IPS DF 19.7 (cell line): ENCODE results near the gene RHO.

Source experiments
- DNase-seq: peaks from one replicate; pipeline ENCODE4 v3.0.0-alpha.2; 2013; ENCODE audit warnings: low read depth, low spot score

RHO gene

GRCh38 chr3:129559565-129560079 lies 31.2 kb downstream of the RHO start:
- no peak for DNase-seq

- DNase-seq: no peak
Observed at GRCh38 chr3:129560269-129560787, 31.9 kb downstream of the RHO start.

DNA sequence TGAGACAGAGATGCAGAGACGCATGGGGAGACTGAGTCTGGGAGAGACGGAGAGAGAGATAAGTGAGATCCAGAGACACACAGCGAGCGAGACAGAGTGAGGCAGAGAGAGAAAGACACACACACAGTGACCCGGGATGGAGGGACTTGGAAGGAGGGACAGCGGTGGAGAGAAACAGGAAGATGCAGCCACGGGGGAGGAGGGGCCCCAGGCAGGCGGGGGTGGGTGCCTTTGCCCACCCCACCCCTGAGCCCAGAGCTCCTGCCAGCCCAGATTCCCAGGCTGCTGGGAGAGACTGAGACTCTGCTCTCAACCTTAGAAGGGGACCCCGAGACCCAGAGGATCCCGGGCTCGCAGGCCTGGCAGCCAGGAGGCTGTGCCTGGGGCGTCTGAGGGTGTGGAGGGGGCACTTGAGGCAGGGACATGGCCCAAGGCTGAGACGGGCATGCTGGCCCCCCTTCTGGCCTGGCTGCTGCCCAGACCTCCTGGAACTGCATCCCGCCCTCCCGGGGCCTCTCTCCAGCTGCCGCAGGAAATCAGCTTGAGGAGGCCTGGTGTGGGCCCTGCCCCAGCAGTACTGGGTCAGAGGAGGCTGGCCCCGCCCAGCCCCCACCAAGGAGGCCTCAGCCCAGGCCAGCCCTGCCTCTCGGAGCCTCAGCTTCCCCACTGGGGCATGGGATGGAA lies 32.6 kb downstream of the RHO start:
- DNase-seq: no peak

DNA sequence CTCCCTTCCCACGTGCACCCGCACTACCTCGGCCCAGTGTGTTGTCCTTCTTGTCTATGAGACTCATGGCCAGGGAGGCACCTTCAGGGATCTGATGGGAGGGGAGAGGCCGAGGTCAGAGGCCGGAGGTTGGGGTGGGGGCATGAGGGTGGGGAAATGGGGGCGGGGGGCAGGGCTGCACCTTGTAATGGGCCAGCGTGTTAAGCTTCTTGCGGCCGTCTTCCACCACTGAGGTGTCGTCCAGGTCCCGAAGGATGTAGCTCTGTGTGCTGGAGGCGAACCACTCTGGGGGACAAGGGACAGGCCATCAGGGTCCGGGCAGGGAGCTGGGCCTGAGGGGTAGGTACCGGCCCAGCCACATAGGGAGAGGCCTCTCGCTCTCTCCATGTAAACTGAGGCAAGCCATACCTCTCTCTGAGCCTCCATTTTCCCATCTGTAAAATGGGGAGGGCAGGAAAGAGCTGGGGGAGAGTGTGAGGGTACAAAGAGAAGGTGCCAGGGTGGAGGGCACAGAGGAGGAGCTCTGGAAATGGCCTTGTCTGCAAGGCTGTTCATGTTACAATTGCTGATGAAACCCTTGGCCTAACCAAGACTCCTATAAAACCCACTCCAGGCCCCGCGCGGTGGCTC lies 33.3 kb downstream of the RHO start:
- DNase-seq: no peak

DNA sequence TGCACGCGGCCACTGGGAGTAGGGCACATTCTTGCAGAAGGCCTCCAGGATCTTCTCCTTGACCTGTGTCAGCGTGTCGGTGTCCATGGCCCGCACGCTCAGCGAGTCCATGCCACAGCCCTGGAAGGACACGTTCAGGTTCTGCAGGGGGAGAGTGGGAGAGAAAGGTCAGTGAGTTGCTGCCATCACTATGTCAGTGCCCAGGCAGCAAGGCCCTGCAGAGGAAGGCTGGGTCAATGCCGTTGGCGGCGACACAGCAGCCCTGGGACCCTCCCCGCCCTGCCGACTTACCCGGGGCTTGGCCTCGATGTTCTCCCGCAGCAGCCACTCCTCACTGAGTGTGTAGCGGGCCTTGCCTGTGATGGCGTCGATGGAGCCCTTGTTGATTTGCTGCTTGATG lies 34.4 kb downstream of the RHO start:
- DNase-seq: no peak

- DNase-seq: no peak
Observed at GRCh38 chr3:129563332-129563731, 34.9 kb downstream of the RHO start.

DNA sequence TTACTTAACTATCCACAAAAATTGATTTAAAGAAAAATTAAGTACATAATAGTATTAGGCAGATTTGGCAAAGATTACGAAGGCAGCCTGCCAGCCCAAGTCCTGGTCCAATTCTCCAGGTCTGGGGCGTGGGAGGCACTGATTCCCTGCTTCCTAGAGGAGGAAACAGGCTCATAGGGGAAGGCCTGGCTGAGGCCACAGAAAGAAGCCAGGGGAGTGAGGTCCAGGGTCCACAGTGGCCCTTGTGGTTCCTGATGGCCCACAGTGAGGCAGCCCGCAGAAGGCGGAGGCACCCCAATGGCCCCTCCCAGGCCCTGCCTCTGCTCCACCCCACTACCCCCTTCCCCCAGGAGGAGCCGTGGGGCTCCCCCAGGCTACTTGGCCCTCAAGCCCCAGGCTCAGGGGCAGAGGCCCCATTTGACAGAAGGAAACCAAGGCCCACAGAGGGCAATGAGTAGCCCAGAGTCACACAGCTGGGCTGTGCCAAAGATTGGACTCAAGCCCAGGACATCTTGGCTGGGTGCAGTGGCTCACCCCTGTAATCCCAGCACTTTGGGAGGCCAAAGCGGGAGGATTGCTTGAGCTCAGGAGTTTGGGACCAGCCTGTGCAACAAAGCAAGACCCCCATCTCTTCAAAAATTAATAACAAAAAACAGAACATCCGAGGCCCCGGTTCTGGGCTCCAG lies 35.6 kb downstream of the RHO start:
- DNase-seq: no peak

DNA sequence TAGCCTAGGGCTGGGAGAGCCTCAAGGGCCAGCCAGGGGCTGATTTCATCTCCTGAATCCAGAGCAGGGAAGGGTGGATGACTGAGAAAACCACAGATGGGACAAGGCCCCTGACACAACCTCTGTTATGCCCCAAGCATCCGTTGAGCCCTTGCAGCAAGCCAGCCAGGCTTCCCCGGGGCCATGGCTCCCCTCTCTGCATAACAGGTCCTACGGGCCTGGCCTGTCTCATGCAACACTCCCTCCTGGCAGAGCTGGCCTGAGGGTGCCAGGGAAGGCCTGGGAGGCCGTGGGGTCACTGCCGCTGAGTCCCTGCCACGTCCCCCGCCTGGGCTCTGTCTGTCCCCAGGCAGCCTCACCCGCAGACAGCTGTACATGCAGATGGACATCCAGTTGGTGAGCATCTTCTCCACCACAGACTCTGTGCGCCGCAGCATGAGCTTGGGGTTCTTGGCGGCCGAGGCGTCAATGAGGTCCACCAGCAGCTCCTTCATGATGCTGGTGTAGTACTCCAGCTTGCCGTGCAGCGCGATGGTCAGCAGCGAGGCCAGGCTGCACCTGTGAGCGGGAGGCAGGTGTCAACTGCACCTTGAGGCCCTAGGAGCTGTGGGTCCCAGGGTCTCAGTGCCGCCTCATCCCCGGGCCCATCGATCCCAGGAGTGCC lies 36.7 kb downstream of the RHO start:
- DNase-seq: no peak

GRCh38 chr3:129565902-129566301 lies 37.5 kb downstream of the RHO start:
- no peak for DNase-seq

GRCh38 chr3:129567176-129567705 lies 38.8 kb downstream of the RHO start:
- no peak for DNase-seq

DNA sequence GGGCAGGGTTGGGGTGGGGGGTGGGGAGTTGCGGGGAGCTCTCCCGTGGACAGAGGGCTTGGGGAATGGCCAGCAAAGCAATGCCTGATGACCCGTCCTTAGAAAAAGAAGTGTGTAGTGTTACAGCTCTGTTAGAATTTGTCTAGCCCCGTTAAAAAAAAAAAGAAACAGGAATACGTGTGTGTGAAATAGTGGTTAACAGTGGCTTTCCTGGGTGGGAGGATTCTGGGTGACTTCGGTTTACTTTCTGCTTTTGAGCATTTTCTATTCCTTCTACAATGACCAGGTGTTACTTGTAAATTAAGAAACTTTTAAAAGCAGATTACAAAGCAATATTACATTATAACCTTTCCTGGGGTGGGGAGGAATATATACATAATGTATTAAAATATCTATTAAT lies 39.5 kb downstream of the RHO start:
- DNase-seq: no peak

GRCh38 chr3:129569856-129570255 lies 41.4 kb downstream of the RHO start:
- DNase-seq: no peak

DNA sequence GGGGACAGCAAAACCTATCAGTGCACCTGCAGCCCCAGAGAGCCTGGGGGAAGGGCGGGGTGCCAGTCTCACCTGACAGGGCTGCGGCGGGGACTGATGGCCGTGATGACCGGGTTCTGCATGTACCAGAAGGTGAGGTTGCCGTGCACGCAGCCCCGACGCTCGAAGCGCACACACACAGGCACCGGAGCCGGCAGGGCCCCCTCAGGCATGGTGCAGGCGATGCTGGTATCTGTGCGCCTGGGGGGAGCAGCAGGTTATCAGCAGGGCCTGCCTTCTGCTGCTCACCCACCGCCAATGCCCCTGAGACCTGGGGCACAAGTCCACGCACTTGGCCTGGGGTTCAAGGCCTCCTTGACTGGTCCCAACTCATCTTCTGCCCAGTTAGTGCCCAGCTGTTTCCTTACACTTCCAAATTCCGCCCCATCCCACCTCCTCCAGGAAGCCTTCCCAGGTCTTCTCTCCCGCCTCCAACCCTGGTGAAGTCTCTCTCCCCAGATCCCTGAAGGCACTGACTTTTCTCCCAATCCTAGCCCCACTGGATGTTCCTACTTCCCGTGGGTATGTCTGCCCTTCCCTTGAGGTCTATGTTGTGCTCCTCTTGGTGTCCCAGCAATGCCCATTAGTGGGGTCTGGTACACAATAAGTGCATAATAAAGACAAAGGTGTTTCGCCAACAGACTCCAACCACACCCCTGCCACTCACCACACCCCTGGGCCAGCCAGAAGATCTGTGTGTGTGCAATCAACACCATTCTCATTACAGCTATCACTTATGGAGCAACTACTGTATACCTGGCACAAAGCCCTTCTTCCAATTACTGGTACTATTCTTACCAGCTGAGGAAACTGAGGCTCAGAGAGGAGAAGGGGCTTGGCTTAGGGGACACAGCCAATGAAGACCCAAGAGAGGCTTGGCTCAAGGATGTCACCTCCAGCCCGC lies 43.4 kb downstream of the RHO start:
- no peak for DNase-seq

DNA sequence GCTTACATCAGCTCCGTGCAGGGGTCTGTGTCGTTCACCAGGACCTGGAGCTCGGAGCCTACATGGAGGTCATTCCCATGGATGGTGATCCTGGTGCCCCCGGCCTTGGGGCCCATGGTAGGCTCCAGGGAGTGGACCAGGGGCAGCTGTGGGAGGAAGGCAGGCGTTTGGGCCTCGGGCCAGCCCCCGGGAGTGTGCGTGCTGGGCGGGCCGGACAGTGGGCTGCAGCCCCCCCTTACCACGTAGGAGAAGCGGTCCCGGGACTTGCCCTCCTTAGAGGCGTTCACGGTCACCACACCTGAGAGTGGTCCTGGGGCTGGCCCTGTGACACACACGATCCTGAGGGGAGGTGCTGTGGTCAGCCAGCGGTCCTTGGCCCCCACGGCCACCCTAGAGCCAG lies 44.2 kb downstream of the RHO start:
- no peak for DNase-seq

GRCh38 chr3:129573493-129573892 lies 45.1 kb downstream of the RHO start:
- DNase-seq: no peak

GRCh38 chr3:129574206-129574605 lies 45.8 kb downstream of the RHO start:
- DNase-seq: no peak

GRCh38 chr3:129575233-129575996 lies 47.0 kb downstream of the RHO start:
- DNase-seq: no peak

DNA sequence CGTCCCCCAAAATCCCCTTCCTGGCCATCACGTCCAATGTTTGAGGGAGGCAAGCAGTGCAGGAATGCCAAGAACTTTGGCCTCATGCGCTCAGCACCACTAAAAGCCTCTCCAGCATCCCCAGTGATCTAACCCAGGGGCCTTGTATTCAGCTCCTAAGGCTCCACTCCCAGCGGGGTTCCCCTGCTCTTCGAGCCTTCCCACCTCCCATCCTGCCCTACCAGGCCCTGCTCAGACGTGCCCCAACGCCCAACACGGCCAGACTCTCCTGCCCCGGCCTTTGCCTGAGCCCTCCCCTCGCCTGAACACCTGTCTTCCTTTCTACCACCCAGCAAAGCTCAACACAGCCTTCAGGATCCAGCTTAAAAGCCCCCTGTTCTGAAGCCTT lies 47.6 kb downstream of the RHO start:
- DNase-seq: no peak

DNA sequence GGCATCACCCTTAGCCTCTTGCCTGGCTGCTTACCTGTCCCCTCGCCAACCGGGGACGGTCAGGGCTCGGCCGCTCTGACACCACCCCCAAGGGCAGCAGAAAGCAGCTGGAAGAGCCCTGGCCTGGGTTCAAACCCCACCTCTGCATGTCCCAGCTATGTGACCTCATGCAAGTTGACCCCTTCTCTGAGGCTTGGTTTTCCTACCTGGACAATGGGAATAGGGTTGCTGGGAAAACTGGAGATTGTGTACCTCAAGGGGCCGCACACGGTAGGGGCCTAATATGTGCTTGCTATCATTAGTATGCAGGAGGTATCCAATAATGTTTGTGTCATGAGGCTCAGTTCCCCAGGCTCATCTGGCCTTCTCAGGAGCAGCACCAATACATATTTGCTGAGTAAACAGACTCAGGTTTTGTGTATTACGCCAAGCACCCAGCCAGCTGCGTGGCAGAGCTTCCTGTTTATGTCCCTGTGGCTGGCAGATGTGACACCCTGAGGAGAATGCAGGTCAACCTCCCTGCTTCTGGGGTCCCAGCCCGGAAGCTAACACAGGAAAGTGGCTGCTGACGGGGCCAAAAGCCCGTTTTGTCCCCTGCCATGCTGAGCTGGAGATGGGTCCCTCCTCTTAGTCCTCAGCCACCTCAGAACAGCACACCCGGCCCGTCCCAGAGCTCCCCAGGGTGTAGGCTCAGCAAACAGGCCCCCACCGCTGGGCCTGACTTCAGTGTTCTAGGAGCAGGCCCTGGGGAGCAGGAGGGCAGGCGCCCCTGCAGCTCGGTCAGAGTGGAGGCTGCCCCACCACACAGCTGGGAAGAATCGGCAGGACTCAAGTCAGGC lies 48.3 kb downstream of the RHO start:
- DNase-seq: no peak
